ENCODE results near the gene S1PR2. TPM values are rescaled to one million over a fixed set of nuclear protein-coding genes. Genes with fewer than 3 reads are reported as not detected.
A peak's percentile ranks its signal among the peaks of the same experiment; 100 is the strongest.
"Not testable (repeated sequence)": the region's sequence is repeated elsewhere in the genome, so short reads cannot be mapped to it uniquely, and the experiment has no call there.

The S1PR2 gene
- total RNA-seq, 1 donor from 2014 or later = 2.5 TPM

DNA sequence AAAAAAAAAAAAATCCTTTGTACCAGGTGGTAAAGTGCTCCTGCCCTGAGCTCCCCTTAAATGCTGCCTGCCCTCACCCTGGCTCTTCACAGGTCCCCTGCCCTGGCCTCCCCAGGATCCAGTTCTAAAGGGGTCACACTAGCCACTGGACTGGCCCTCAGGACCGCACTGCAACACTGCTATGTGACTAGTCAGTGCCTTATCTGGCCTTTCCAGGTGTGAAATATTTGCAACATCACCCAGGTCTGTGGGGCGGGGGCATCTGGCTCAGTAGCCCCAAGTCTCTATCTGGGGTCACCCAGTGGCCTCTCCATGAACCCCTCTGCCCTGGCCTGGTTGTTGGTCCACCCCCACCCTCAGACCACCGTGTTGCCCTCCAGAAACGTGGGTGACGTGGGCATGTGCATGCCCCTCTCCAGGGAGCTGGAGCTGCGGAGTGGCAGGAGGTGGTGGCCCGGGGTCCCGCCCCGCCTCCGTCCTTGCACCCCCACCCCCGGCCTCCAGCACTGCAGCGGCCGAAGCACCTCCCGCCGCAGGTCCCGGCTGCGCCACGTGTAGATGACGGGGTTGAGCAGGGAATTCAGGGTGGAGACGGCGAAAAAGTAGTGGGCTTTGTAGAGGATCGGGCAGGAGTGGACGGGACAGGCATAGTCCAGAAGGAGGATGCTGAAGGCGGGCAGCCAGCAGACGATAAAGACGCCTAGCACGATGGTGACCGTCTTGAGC is 7.5 kb downstream of the S1PR2 start:
- ATAC-seq = no peak

DNA sequence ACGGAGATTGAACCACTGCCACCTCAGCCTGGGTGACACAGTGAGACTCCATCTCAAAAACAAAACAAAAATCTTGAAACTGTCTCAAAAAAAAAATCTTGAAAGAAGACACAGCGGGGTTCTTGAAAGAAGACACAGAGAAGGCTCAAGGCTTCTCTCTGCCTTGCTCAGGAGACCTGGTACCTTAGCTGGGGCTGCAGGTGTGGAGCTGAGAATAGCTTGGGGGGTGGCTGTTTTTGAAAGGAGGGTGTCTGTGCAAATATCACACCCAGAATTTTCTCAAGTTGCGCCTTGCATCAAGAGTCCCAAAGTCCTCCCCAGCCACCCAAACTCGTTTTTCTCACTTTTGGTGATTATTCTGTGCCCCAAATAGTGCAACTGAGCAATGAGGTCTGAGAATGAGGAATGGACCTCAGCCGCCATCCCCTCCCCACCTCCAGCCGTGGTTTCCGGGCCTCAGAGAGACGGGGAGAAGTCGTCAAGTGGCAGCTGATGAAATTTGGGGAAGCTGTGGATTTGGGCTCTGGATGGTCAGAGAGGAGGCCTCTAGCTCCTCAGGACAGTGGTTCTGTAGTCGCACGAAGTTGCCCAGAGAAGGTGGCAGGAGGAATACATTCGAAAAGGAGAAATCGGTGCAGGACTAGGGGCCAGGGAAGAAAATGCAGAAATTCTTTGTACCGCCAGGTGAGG is 8.8 kb downstream of the S1PR2 start:
- ATAC-seq = no peak

GRCh38 chr19:10220695-10221094 is 10.4 kb downstream of the S1PR2 start:
- no peak for ATAC-seq

- peak; percentile 57 for ATAC-seq
These were observed 11.5 kb downstream of the S1PR2 start for GRCh38 chr19:10219678-10220077.

- no peak for ATAC-seq
These were observed 14.0 kb downstream of the S1PR2 start for GRCh38 chr19:10217085-10217484.

DNA sequence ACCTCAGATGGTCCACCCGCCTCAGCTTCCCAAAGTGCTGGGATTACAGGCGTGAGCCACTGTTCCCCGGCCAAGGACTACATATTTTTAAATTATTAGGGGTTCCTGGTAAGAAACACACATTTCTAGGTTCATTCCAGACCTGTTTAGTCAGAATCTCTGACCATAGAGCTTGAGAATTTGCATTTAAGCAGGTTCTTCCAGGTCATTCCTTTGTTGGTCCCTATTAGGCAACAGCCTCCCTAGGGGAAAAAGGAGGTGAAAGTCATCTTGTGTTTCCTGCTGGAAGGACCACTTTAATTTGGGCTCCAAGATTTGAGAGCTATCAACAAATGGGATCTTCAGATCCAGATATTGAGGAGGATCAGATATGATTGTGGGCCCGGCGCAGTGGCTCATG is 16.3 kb downstream of the S1PR2 start:
- ATAC-seq = no peak

DNA sequence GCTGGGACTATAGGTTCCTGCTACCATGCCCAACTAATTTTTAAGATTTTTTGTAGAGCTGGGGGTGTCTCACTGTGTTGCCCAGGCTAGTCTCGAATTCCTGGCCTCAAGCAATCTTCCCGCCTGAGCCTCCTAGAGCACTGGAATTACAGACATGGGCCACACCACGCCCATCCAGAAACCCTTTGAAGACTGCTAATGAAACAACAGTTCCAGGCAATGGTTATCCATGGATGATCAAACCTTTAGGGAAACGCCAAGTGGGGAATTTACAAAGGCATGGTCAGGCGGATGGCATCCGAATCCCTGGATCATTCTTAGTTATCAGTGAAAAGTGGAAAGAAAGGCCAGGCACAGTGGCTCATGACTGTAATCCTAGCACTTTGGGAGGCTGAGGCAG is 19.4 kb downstream of the S1PR2 start:
- no peak for ATAC-seq

DNA sequence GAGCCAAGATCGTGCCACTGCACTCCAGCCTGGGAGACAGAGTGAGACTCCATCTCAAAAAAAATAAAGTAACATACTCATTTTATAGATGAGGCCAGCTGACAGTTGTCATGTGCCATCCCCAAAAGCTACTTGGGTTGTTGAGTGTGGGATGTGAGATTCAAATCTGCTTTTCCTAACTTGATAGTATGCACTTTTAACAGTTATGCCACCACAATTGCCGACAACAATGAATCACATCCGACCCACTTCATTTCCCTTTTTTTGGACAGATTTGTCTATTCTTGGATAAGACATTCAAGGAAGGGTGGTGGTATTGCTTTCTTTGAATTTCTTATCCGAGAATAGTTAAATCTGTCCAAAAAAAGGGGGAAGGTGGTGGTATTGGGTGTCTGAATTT is 20.1 kb downstream of the S1PR2 start:
- no peak for ATAC-seq

GRCh38 chr19:10209315-10209714 is 21.8 kb downstream of the S1PR2 start:
- no peak for ATAC-seq

DNA sequence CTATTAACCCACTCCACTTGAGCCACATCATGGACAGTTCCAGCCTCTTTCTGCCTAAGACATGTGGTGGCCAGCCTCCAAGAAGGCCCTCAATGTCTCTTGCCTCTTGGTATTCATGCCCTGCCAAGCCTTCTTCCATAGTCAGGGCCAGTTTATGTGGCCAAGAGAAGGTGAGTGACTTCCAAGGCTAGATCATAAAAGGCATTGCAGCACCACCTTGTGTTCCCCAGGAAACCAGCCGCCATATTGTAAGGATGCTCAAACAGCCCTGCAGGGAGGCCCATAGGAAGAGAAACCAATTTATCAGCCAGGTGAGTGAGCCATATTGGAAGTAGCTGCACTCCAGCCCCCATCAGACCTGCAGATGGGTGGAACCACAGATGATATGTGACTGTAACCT is 24.1 kb downstream of the S1PR2 start:
- no peak for ATAC-seq

DNA sequence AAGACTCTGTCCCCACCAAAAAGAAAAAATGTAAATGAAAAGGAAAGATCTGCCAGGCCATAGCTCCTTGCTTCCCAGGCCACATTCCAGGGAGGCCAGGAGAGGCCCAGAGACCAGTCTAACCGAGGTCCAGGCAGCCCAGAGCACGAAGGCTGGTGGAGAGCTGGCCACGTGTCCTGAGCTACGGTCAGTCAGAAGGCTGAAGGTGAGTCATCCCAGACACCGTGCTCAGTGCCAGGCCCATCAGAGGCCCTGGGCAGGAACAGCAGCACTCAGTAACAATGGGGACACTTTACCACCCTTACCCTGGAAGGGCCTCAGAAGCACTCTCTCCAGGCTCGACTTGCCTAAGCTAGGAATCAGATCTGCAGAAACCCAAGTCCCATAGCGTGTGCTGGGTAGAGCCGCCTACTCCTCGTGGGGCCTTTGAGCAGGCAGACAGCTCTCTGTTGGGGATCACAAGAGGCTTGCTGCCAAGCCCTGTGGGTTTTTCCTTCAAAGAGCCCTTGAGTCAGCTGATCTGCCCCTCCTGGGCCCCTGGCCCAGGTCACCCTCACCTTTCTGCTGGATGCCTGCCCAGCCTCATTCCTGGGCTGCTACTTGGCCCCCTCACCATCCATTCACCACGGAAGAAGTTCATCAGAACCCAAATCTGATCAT is 24.8 kb downstream of the S1PR2 start:
- ATAC-seq = peak; percentile 56

- ATAC-seq = no peak
These were observed 25.5 kb downstream of the S1PR2 start for GRCh38 chr19:10205636-10206035.

DNA sequence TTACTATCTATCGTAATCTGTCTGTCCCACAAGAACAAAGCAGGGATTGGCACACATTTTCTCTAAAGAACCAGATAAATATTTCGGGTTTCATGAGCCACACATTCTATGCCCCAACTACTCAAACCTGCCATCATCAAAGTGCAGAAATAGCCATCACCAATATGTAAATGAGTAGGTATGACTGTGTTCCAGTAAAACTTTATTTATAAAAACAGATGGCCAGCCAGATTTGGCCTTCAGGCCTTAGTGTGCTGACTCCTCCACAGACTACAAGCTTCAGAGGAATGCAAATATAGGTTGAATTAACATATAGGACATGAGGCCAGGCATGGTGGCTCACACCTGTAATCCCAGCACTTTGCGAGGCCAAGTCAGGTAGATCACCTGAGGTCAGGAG is 27.4 kb downstream of the S1PR2 start:
- no peak for ATAC-seq

GRCh38 chr19:10201176-10201575 is 30.0 kb downstream of the S1PR2 start:
- ATAC-seq = no peak

- ATAC-seq = not testable (repeated sequence)
These were observed 31.0 kb downstream of the S1PR2 start for GRCh38 chr19:10200101-10200500.

DNA sequence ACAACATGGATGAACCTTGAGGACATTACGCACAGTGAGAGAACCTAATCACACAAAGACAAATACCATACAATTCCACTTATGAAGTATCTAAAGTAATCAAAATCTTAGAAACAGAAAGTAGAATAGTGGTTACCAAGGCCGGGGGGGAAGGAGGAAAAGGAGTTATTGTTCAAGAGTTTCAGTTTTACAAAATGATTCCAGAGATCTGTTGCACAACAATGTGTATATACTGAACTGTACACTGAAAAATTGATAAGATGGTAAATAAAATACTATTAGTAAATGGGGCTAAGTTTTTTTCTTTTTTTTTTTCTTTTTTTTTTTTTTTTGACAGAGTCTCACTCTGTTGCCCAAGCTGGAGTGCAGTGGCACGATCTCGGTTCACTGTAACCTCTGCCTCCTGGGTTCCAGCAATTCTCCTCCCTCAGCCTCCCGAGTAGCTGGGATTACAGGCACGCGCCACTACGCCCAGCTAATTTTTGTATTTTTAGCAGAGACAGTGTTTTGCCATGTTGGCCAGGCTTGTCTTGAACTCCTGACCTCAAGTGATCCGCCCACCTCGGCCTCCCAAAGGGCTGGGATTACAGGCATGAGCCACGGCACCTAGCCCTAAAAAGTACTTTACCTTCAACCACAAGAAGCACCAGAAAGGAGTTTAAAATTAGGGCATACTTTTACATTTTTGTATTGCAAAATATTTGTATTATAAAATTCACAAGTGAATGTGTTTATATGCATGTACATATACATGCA is 32.1 kb downstream of the S1PR2 start:
- ATAC-seq = not testable (repeated sequence)

DNA sequence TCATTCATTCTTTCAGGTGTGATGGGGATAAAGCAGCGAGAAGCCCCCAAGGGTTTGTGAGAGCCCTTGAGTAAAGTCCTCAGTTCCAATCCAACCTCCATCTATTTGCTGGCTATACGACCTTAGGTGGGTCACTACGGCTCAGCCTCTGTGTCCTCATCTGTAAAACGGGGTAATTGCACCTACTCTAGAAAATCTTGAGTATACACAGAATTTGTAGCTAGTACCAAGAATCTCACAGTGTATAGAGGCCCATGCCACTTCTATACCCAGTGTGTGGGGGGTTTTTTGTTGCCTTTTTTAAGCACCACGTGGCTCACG is 36.0 kb downstream of the S1PR2 start:
- ATAC-seq = no peak

DNA sequence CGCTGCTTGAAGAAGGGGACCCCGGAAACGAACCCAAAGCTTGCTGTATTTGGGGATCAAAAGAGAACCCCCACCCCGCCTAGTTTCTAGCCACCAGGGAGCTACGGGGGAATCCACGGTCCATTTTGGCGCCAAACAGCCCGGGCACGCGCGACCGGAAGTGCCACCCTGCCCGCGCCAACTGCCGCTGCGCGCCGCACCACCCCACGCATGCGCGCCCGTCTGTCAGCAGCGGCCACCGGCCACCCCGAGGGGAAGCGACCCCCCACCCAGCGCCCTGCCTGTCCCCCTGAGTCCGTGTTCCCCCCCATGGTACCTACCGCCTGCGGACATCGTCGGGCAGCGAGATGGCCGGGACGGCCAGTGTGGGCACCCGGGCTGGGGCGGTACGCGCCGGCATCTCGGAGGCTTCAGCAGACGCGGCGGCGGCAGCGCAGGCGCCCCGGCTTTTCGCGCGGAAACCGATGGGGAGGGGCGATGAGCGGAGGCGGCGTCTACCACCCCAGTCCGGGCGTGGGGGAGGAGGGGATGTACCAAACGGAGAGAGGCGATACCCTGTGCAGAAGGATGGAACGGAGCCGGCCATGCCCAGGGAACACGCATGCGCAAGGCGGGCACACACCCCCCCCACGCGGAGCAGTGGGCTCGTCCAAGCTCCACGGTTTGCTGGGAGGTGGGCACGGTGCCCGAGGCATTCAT is 36.5 kb downstream of the S1PR2 start, which contains the start of gene DNMT1:
TSS of gene DNMT1 (minus strand) at position 454 of the 699 bp plus-strand sequence. CDS start at position 400, 54 bp downstream.
- ATAC-seq = peak; percentile 99

DNA sequence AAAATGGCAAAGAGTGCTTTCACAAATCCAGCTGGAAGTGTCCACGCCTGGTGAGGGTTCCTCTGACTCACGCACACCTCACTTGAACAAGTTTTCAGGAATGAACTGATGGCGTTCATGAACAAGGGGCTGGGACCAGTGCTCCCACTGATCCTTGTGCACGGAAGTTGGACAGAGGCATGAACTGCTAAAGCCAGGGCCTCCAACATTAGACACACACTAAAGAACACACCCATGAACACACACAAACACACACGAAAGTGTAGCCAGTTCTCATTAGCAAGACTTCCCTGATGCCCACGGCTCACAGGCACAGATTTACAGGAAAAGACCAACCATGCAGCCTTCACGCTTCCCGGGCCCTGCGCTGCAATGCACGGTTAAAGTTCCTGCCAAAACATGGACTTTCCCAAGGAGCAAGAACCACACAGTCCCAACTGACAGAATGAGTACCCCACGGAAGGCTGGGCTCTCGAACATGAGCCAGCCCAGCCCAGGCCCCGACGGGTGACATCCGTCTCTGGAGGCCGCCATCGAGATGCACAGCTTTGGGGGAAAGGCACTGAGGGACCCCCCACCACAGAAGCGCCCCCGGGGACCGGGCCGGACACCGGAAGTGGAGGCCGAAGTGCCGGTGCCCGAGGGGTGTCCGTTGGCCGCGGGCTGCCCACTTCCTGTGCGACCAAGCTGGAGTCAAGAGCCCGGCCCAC is 37.2 kb downstream of the S1PR2 start:
- ATAC-seq = peak; percentile 21

GRCh38 chr19:10192922-10193321 is 38.2 kb downstream of the S1PR2 start:
- no peak for ATAC-seq

GRCh38 chr19:10191347-10191746 is 39.8 kb downstream of the S1PR2 start:
- ATAC-seq = no peak

GRCh38 chr19:10190026-10190425 is 41.1 kb downstream of the S1PR2 start:
- no peak for ATAC-seq
